BLaER1 (cell line): Measurements from ENCODE around the gene SMDT1.
"Not testable (repeated sequence)": the region's sequence is repeated elsewhere in the genome, so short reads cannot be mapped to it uniquely, and the experiment has no call there.

ENCODE experiments used
- H3K27ac ChIP-seq: shearing (Covaris generic); formaldehyde crosslinking; 2 replicates; pipeline ENCODE4 v1.8.1; 2022
- H3K27me3 ChIP-seq: shearing (Covaris generic); formaldehyde crosslinking; 2 replicates; pipeline ENCODE4 v1.8.1; 2022
- H3K36me3 ChIP-seq: shearing (Covaris generic); formaldehyde crosslinking; 2 replicates; pipeline ENCODE4 v1.8.1; 2022
- H3K4me1 ChIP-seq: shearing (Covaris generic); formaldehyde crosslinking; 2 replicates; pipeline ENCODE4 v1.8.1; 2022
- H3K4me2 ChIP-seq: shearing (Covaris generic); formaldehyde crosslinking; 2 replicates; pipeline ENCODE4 v1.8.1; 2022
- H3K4me3 ChIP-seq: shearing (Covaris generic); formaldehyde crosslinking; 2 replicates; pipeline ENCODE4 v1.8.1; 2022
- H3K9ac ChIP-seq: shearing (Covaris generic); formaldehyde crosslinking; 2 replicates; pipeline ENCODE4 v1.8.1; 2022
- H3K9me3 ChIP-seq: shearing (Covaris generic); formaldehyde crosslinking; 2 replicates; pipeline ENCODE4 v1.8.1; 2022
- H4K20me1 ChIP-seq: shearing (Covaris generic); formaldehyde crosslinking; 2 replicates; pipeline ENCODE4 v1.8.1; 2022
- Cebpa-rat ChIP-seq: shearing (Covaris generic); IDR thresholded peaks from 2 replicates; pipeline ENCODE4 v1.8.1; 2022

SMDT1 gene

GRCh38 chr22:42077486-42078125 lies 1.9 kb upstream of the SMDT1 start:
- Histone ChIP-seq H3K9me3 (no peaks in the 10 kb centered on the region), H3K27me3 (peaks cover 19% of the 10 kb centered on the region; the same call in 1 of the 2 replicates), H3K4me2 (peak overlapping the region; percentile 92), H3K27ac (peak overlapping the region; percentile 96), H4K20me1 (no peaks in the 10 kb centered on the region), H3K36me3 (peaks cover 13% of the 10 kb centered on the region), H3K4me1 (peaks cover 82% of the 10 kb centered on the region), H3K9ac (peak overlapping the region; percentile 96), H3K4me3 (peak overlapping the region; percentile 32; the same call in 1 of the 2 replicates)
- TF ChIP-seq Cebpa-rat = no peak

- H4K20me1 ChIP-seq = no peaks in the 10 kb centered on the region
Observed at GRCh38 chr22:42078469-42079318, 806 bp upstream of the SMDT1 start.

GRCh38 chr22:42080287-42080686 lies 787 bp downstream of the SMDT1 start:
- peak overlapping the region; percentile 96 for H3K27ac ChIP-seq
- peaks cover 40% of the 10 kb centered on the region for H3K36me3 ChIP-seq
- H3K4me1 ChIP-seq = peaks cover 58% of the 10 kb centered on the region
- H3K9me3 ChIP-seq = no peaks in the 10 kb centered on the region
- H3K9ac ChIP-seq = peak overlapping the region; percentile 96
- no peak for TF ChIP-seq Cebpa-rat
- no peaks in the 10 kb centered on the region for H3K27me3 ChIP-seq
- H3K4me3 ChIP-seq = peak overlapping the region; percentile 70
- peaks cover 7% of the 10 kb centered on the region; the same call in 1 of the 2 replicates for H4K20me1 ChIP-seq
- H3K4me2 ChIP-seq = peak overlapping the region; percentile 92

More at GRCh38 chr22:42078469-42079318, 806 bp upstream of the SMDT1 start:
- H3K27me3 ChIP-seq = peaks cover 14% of the 10 kb centered on the region; the same call in 1 of the 2 replicates
- H3K4me3 ChIP-seq = peak overlapping the region; percentile 70
- peaks cover 24% of the 10 kb centered on the region for H3K36me3 ChIP-seq
- no peaks in the 10 kb centered on the region for H3K9me3 ChIP-seq
- peak overlapping the region; percentile 96 for H3K9ac ChIP-seq
- peaks cover 74% of the 10 kb centered on the region for H3K4me1 ChIP-seq
- peak overlapping the region; percentile 92 for H3K4me2 ChIP-seq
- H3K27ac ChIP-seq = peak overlapping the region; percentile 96
- TF ChIP-seq Cebpa-rat = no peak

DNA sequence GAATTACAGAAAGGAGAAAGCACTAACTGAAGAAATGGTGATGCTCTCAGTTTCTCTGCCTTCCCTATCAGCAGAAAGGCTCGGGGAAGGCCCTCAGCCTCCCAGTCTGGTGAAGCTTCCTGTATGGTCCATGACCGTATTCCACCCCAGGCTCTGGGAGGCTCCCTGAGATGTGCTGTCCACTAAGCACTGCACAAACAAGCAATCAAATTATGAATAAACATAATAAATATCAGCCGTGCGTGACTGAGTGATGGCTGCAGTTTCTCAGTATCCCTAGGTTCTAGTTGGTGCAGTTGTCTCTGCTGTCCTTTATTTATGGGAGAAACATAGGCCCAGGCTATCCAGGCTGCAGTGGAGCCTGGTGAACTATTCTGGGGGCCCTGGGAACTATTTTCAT lies 3.6 kb downstream of the SMDT1 start:
- Histone ChIP-seq H3K4me3 (no peak overlapping the region), H3K36me3 (peaks cover 62% of the 10 kb centered on the region), H4K20me1 (peaks cover 24% of the 10 kb centered on the region; the same call in 1 of the 2 replicates), H3K9me3 (no peaks in the 10 kb centered on the region), H3K27ac (no peak overlapping the region), H3K4me1 (peaks cover 30% of the 10 kb centered on the region), H3K9ac (no peak overlapping the region), H3K4me2 (no peak overlapping the region), H3K27me3 (no peaks in the 10 kb centered on the region)
- no peak for TF ChIP-seq Cebpa-rat

DNA sequence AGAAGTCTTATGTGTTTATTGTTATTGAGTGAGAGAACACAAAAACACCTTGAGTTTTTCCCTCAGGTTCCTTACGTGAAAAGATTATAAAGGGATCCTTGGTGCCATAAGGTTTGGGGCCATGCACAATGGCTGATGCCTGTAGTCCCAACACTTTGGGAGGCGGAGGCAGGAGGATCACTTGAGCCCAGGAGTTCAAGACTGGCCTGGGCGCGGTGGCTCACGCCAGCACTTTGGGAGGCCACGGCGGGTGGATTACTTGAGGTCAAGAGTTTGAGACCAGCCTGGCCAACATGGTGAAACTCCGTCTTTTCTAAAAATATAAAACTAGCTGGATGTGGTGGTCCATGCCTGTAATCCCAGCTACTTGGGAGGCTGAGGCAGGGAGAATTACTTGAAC lies 5.4 kb downstream of the SMDT1 start:
- Histone ChIP-seq H3K36me3 (peaks cover 77% of the 10 kb centered on the region), H3K9ac (no peak overlapping the region), H4K20me1 (peaks cover 31% of the 10 kb centered on the region; the same call in 1 of the 2 replicates), H3K4me3 (no peak overlapping the region), H3K27me3 (no peaks in the 10 kb centered on the region), H3K4me2 (no peak overlapping the region), H3K4me1 (peaks cover 30% of the 10 kb centered on the region), H3K27ac (no peak overlapping the region), H3K9me3 (peaks cover 12% of the 10 kb centered on the region; the same call in 1 of the 2 replicates)
- TF ChIP-seq Cebpa-rat = no peak

- Histone ChIP-seq H3K27ac (no peak overlapping the region), H3K4me3 (no peak overlapping the region), H3K9ac (no peak overlapping the region), H3K4me2 (no peak overlapping the region), H3K27me3 (no peaks in the 10 kb centered on the region), H3K36me3 (peaks cover 77% of the 10 kb centered on the region), H3K9me3 (peaks cover 12% of the 10 kb centered on the region; the same call in 1 of the 2 replicates), H3K4me1 (peaks cover 23% of the 10 kb centered on the region), H4K20me1 (peaks cover 31% of the 10 kb centered on the region; the same call in 1 of the 2 replicates)
- TF ChIP-seq Cebpa-rat = no peak
Observed at GRCh38 chr22:42086051-42086450, 6.6 kb downstream of the SMDT1 start.

DNA sequence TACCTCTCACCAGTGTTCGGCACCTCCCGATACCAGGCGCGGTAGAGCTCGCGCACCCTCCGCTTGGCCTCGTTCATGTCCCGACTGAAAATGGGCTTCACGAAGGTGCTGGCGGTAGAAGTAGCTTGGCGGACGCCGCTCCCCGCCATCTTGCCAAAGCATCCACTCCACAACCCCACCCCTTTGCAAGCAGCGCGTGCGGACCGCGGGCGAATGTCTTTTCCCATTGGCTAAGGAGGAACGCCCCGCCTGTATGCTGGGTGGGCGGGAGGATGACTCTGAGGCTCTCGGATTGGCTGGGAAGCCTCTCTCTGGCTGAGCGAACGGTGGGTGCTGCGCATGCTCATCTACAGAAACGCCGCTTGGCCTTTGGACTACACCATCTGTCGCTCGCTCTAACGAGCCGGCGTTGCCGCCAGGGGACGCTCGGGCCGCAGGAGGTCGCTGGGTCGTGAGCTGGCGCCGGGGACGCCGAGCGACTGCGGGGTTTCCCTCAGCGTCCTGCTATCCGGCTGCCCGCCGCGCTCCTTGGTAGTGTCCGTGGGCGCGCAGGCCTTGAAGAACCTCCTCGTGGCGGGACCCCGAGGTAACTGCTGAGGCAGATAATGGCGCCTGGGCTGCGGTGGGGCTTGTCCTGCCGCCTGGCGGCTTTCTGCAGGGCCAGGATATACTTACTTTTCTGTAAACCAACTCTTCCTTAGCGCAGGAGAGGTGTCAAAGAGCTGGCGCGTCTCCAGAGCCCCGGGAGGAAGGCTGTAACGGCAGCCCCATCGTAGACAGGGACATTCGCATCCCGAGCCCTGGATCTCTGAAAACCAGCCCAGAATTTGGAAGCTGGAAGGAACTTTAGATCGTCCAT lies 11.3 kb downstream of the SMDT1 start, which contains the start of gene NDUFA6:
TSS of gene NDUFA6 (minus strand) at position 177 of the 859 bp plus-strand sequence. CDS start at position 149, 28 bp downstream.
- no peak for TF ChIP-seq Cebpa-rat
- Histone ChIP-seq H3K9me3 (peaks cover 12% of the 10 kb centered on the region; the same call in 1 of the 2 replicates), H3K27me3 (no peaks in the 10 kb centered on the region), H3K36me3 (peaks cover 31% of the 10 kb centered on the region), H3K9ac (peak within 1 kb of the TSS; percentile 97), H3K27ac (peak within 1 kb of the TSS; percentile 96), H3K4me2 (peak within 1 kb of the TSS; percentile 80), H4K20me1 (peaks cover 19% of the 10 kb centered on the region; the same call in 1 of the 2 replicates), H3K4me3 (peak within 1 kb of the TSS; percentile 90), H3K4me1 (peaks cover 26% of the 10 kb centered on the region)

DNA sequence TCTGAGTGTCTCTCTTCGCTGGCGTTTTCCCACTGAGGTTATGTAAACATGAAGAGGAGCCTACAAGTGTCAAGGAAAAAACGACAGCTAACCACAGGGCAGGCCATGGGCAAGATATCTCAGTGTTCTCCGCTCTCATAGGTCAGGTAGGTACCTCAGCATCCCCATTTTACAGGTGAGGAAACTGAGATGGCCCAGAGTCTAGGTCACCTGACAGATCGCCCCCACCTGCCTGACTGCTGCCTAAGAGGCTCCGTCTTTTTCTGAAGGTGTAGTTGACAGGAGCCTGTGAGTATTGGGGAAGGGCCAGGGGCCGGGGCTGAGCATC lies 11.9 kb downstream of the SMDT1 start:
- Histone ChIP-seq H3K9me3 (peaks cover 12% of the 10 kb centered on the region; the same call in 1 of the 2 replicates), H3K36me3 (peaks cover 25% of the 10 kb centered on the region), H3K27ac (peak overlapping the region; percentile 77), H3K4me1 (peaks cover 26% of the 10 kb centered on the region), H4K20me1 (peaks cover 13% of the 10 kb centered on the region; the same call in 1 of the 2 replicates), H3K4me2 (peak overlapping the region; percentile 80), H3K9ac (peak overlapping the region; percentile 83), H3K4me3 (peak overlapping the region; percentile 90), H3K27me3 (no peaks in the 10 kb centered on the region)
- no peak for TF ChIP-seq Cebpa-rat

DNA sequence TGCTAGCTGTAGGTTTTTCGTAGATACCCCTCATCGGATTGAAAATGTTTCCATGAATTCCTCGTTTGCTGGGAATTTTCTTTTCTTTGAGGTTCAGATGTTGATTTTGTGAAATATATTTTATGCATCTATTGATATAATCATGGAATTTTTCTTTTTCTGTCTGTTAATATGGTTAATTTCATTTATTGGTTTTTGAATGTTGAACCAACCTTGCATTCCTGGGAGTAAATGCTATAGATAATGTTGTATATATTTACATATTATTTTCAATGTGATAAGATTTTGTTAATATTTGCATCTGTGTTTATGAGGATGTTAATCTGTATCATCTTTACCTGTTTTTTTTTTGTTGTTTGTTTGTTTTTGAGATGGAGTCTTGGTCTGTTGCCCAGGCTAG lies 21.7 kb downstream of the SMDT1 start:
- Histone ChIP-seq H3K27me3 (no peaks in the 10 kb centered on the region), H3K4me3 (no peak overlapping the region), H3K27ac (no peak overlapping the region), H3K9me3 (peaks cover 80% of the 10 kb centered on the region), H4K20me1 (no peaks in the 10 kb centered on the region), H3K4me1 (no peaks in the 10 kb centered on the region), H3K36me3 (peaks cover 57% of the 10 kb centered on the region), H3K9ac (no peak overlapping the region), H3K4me2 (no peak overlapping the region)
- TF ChIP-seq Cebpa-rat = no peak

GRCh38 chr22:42104332-42104860 lies 24.9 kb downstream of the SMDT1 start:
- not testable (repeated sequence) for H3K4me2 ChIP-seq, H3K27me3 ChIP-seq, H3K9ac ChIP-seq, H4K20me1 ChIP-seq, H3K27ac ChIP-seq, H3K4me1 ChIP-seq
- H3K36me3 ChIP-seq = peaks cover 47% of the 10 kb centered on the region
- peaks cover 71% of the 10 kb centered on the region for H3K9me3 ChIP-seq
- H3K4me3 ChIP-seq = peak overlapping the region; percentile 7; the same call in 1 of the 2 replicates
